Activated gamma-delta T cell treated with anti-CD3 and anti-CD28 coated beads, Interleukin-2, amount 50 U/mL, for 16 hours (primary cell): ENCODE data around the gene IL5.

Source experiments
- DNase-seq: peaks from one replicate; pipeline ENCODE4 v3.0.0-alpha.2; 2020; ENCODE audit warnings: low read depth

The IL5 gene

DNA sequence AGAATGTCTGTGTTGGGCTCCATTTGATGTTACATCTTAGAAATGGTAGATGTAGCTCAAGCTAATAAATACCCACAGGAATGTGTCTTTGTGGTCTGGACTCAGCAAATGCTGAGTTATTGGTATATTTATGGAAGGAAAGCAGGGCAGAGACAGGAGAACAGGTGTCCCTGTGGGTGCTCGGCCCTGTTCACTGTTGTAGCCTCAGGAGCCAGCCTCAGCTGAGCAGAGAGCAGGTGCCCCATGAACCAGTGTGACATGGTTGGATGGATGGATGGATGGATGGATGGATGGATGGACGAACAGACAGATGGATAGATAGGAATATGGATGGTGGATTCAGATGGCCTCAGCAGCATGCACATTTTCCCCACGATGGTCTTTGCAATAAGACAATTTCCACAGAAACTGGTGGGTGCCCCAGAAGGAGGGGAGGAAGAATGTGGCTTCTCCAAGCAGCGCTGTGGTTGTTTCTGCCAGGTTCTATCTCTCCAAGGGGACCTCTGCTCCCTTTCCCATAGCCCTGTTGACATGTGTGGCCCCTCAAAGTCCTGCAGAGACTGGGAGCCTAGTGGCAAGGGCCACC is 44.5 kb downstream of the IL5 start:
- DNase-seq, result no peak

DNA sequence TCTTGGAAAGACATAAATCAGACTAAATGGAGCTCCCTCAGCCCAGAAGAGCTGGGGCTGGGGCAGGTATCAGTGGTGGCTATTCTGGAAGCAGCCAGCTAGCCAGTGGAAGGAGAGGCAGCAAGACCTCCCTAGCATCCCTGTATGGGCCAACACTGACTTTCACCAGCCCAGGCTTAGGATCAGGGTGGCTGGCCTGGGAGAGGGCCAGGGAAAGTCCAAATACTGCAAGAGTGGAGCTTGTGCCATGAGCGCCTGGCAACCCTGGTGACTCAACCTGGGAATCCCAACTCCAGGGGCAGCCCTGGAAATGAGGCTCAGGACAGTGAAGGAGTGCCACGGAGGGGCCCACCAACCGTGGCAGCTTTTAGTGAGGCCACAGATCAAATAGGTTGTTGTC is 45.2 kb downstream of the IL5 start:
- DNase-seq, result no peak

DNA sequence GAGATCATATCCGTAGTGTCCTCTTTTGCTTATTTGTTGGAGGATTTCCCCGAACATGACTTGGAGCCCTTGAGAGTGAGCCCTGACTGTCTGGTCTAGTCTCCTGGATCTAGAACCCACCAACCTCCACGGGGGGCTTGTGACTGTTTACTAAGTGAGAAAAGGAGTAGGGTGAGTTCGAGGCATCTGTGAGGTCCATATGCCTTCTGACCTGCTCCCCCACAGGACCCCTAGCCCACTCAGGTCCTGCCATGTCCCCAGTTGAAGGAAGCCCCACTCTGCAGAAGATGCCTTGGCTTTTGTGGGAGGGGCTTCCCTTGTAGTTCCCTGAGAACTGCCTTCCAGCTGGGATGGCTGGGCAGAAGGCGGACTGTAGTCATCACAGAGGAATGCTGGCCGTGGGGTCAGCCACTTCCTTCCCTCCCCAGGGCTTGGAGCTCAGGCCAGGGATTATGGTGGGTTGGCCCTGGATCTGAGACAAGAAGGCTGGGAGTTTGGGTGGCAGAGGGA is 45.8 kb downstream of the IL5 start:
- no peak for DNase-seq

DNA sequence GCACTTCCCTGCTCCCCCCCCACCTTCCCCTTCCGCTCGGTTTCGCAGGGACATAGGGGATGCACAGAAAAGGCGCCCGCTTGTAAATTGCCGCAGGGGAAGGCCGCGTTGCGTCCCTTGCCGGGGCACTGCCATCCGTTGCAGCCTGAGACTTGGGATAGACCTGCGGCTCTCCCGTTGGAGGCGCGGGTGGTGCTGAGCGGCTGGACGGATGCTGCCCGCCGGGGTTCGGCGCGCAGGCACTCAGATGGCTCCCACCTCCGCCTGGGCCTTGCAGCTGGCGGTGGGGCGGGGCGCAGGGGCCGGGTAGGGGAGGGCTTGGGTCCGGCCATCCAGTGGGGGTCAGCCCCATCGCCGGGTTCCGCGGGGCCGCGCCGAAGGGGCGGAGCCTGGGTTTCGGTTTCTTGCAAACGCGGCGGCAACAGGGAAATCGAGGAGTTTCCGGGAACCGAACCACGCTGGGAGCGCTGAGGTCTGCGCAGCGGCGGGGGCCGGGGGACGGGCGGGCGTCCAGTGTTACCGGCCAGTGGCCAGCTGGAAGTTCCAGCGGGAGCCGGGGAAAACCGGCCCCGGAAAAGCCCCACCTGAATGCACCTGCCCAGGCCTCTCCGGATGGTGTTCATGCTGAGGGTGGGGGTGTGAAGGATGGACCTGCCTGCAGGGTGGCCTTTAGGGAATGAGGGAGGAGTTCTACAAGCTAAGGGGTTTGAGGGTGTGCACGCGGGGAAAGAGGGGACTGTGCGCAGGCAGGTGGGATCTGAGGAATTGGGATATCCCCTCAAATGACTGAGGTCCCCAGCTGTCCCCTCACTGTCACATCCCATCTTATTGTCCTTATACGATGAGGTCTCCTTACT is 46.5 kb downstream of the IL5 start:
- no peak for DNase-seq

DNA sequence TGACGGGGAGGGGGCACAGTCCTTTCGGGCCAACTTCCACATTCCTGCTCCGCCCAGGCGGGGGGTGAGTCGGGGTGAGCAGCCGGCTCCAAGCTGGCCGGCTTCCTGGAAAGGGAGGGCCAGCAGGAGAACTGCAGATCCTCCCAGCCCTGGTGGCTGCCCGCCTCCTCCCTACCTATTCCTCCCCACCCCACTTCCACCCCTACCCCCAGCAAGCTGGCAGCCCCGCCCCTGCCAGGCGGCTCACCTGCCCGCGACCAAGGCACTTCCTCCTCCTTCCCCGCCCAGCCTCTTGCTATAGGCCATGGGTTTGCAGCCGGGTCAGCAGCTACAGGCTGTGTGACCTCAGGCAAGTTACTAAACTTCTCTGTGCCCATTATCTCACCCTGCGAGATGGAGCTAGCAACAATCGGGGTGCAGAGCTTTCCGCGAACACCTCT is 47.1 kb downstream of the IL5 start:
- DNase-seq, result peak; percentile 80

DNA sequence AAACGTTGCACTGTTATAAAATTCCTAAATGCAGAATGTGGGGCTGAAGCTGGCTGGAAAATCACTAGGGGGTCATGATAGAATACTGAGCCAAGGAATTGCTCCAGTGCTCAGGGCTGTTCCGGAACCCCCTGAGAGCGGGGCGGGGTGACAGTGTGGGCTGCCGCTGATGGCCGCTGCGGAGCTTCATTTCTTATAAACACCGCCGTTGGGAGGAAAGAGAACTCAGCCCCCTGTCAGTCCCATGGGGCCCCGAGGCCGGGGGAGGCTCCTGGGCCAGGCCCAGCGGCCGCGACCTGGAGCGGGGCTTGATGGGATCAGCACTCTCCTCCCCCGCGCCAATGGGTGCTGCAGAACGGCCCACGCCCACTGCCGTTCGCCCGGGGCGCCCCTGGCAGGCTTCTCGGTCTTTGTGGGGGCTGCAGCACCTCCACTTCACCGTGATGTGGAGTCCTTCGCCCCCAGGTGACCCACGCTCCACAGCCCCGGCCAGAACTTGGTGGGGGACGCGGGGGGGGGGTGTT is 47.6 kb downstream of the IL5 start:
- DNase-seq, result peak; percentile 65

DNA sequence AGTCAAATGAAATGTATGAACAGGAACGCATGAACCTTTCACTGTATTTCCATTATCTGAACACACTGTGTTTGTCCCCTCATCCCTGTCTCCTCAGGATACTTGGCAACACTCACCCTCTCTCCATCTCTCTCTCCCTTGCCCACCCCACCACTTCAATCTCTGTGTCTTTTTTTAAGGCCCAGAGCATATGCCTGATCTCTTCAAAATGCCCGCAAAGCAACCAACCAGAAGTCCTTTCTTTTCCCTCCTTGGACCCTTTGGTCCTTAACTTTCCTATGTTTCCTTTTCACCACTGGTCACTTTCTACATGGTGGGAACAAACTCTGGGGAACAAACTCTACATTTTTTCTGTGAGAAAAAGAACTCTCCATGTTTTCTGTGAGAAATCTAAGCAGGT is 49.5 kb downstream of the IL5 start:
- no peak for DNase-seq

DNA sequence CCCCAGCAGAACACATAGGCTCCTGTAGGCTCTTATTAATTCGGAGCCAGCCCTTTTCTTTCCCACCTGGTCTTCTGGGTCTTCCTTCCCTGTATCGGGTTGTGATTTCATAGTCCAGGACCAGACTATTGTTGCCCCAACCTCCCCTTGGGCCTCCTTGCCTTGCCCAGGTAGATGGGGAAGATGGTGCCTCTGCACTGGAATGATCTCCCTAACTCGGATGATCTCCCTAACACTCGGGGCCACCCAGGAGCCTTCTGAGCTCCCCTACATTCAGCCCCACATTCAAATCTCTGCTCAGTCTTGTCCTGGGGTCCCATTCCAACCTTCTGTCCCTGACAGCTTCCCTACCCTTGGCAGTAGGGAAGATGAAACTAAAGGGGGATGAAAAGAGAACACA is 50.1 kb downstream of the IL5 start:
- no peak for DNase-seq

DNA sequence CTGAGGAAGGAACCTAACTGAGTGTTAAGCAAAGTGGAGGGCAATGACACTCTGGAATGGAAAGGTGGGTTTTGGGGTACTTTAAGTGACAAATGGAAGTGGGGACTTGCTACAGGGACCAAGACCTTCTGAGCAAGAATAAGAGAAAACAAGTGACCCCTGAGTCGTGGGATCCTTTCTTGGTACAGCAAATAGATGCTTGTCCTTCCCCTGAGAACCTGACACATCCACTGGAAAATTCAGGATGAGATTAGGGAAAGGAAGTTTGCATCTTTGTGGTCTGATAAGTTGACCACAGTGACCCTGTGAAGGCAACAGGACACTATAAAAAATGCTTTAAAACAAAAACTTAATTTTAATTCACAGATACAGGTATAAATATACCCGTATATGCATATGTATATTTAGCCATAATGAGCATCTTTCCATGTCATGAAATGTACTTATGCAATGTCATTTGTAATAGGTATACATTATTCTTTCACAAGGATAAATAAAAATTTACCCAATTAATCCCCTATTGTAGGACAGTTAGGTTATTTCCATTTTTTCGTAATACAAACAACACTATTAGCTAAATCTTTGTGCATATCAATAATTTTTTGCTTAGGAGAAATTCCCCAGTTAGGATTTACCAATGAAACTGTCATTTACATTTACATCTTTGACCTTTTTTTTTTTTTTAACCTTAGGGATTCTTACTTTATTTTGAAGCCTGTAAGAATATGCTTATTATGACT is 50.8 kb downstream of the IL5 start:
- DNase-seq, result no peak
